Heart left ventricle (tissue), 13 donors: Measurements from ENCODE around the gene TCN2.
"Not testable (repeated sequence)": the region's sequence is repeated elsewhere in the genome, so short reads cannot be mapped to it uniquely, and the experiment has no call there.

Source experiments
- POLR2A ChIP-seq, 2 donors: fragments of 450-650 bp; IDR thresholded peaks; one replicate each; pipeline ENCODE4 v1.6.1; 2017; ENCODE audit warnings: antibody characterized with exemption in 2 of 2, mild to moderate bottlenecking in 2 of 2, moderate library complexity in 2 of 2
- TF ChIP-seq, protein P1 (sequence below), 12 donors: fragments of 200-600 bp; sonication (generic) in 4 of 12; IDR thresholded peaks; one replicate each; pipeline versions ENCODE4 v1.5.0 to v1.8.0; 2018 to 2022; ENCODE audit warnings: antibody characterized with exemption in 12 of 12, mild to moderate bottlenecking in 5 of 12
- donor health status: ischemic (EF 13 %, LVEDD 7.1; RV severe dilation, severe dysfunction).
- donor health status: DM: no; HTN: yes; CAD: no.
- donor health status: DM: no; HTN: no; CAD: no.
- donor health status: ischemic (EF 25% LVEDD 6.9; RV normal size, moderate dysfunction).
- donor health status: ischemic (EF 25% LVEDD 5.7; RV mildly dilated, moderate dysfunction).
- donor health status: ischemic (EF 35%, LVEDD 5.7; RV mildly dilated, moderate dysfunction).
- donor health status: nonischemic (EF 11% LVEDD 7.7; RV severe dilation, severe dysfunction).
- donor health status: DM: yes; HTN: yes; CAD: no.
- donor health status: PGD.
- donor health status: ischemic (EF 29% LVEDD 5.4; RV normal size, mild dysfunction).
- donor health status: nonischemic (EF 23%, LVEDD 6.1; RV moderate dilation, normal function).

- not testable (repeated sequence) for TF ChIP-seq POLR2A (IDR thresholded peaks at IDR 0.05)
- TF ChIP-seq, protein P1, sequence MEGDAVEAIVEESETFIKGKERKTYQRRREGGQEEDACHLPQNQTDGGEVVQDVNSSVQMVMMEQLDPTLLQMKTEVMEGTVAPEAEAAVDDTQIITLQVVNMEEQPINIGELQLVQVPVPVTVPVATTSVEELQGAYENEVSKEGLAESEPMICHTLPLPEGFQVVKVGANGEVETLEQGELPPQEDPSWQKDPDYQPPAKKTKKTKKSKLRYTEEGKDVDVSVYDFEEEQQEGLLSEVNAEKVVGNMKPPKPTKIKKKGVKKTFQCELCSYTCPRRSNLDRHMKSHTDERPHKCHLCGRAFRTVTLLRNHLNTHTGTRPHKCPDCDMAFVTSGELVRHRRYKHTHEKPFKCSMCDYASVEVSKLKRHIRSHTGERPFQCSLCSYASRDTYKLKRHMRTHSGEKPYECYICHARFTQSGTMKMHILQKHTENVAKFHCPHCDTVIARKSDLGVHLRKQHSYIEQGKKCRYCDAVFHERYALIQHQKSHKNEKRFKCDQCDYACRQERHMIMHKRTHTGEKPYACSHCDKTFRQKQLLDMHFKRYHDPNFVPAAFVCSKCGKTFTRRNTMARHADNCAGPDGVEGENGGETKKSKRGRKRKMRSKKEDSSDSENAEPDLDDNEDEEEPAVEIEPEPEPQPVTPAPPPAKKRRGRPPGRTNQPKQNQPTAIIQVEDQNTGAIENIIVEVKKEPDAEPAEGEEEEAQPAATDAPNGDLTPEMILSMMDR (IDR thresholded peaks at IDR 0.05), result not testable (repeated sequence)
These were observed 14.6 kb upstream of the TCN2 start for GRCh38 chr22:30592360-30592713.
